Tibial nerve (tissue), 3 donors: ENCODE results near the gene GNG2.

Source experiments
- CTCF ChIP-seq, 5 experiments: fragments of 200-600 bp in 3 of 5; fragments of 450-650 bp in 2 of 5; sonication (generic) in 3 of 5; IDR thresholded peaks; one replicate each; pipeline ENCODE4 v1.5.1; 2016 to 2019; ENCODE audit warnings: antibody characterized with exemption in 5 of 5, mild to moderate bottlenecking in 3 of 5, moderate library complexity in 2 of 5
- POLR2A ChIP-seq, 2 donors: fragments of 450-650 bp; IDR thresholded peaks; one replicate each; pipeline ENCODE4 v1.6.1; 2017; ENCODE audit warnings: antibody characterized with exemption in 2 of 2, mild to moderate bottlenecking in 2 of 2, moderate library complexity in 2 of 2

GRCh38 chr14:51928568-51928967 is 68.2 kb downstream of the GNG2 start:
- TF ChIP-seq CTCF (IDR thresholded peaks at IDR 0.05) (no peak), POLR2A (IDR thresholded peaks at IDR 0.05) (no peak)
